ENCODE measurements around the gene PC. TPM values are rescaled to one million over a fixed set of nuclear protein-coding genes. Genes with fewer than 3 reads are reported as not detected.

PC gene
- polyA plus RNA-seq, 2 of the 4 experiments (the other 2 are of a cell fraction), result 14.2 to 45.9 TPM

GRCh38 chr11:66973956-66974580 lies 15.9 kb upstream of the PC start:
- POLR2A ChIA-PET, result no interaction called here
- no peak for ATAC-seq
- H3K27ac ChIP-seq, result peak overlapping the region; percentile 95 to 99

GRCh38 chr11:66971488-66971887 lies 13.3 kb upstream of the PC start:
- TF ChIP-seq HOXB13 (CRISPR knock-in tag; IDR thresholded peaks at IDR 0.05; ENCODE audit: low read depth) (peak; percentile 12; the same call in 1 of the 2 replicates), HMGXB4 (CRISPR knock-in tag; IDR thresholded peaks at IDR 0.05; ENCODE audit: borderline replicate concordance) (no peak)
- ChIA-PET POLR2A (interaction anchor here (0.5 to 2.2 kb wide), 5 partner anchors 62 to 128 kb away, joined by 3 to 7 read pairs (median 4); partner anchors contain the start of gene RCE1), CTCF (interaction anchor here (1.1 to 2.4 kb wide), 7 partner anchors 26 to 93 kb away, joined by 3 to 12 read pairs (median 5); partner anchors contain the start of gene SYT12)
- Histone ChIP-seq H3K4me1 (peaks cover 93% of the 10 kb centered on the region), H3K27ac (peak overlapping the region; percentile 95 to 99), H3K9me3 (no peaks in the 10 kb centered on the region), H3K4me2 (peak overlapping the region; percentile 69), H3K4me3 (no peak overlapping the region)
- 7% methylated on average over 2 of the region's 2 CpGs for WGBS (ENCODE audit: missing lambda C conversion rate)
- DNase-seq (ENCODE audit: low read depth in 1 of 2, low spot score in 1 of 2) (no peak), FAIRE-seq (no peak), ATAC-seq (no peak)

More at GRCh38 chr11:66973956-66974580, 15.9 kb upstream of the PC start:
- H3K4me1 ChIP-seq, result peaks cover 75% of the 10 kb centered on the region
- CTCF ChIA-PET, result interaction anchor here (1.7 to 2.8 kb wide), 5 partner anchors 77 to 136 kb away, joined by 4 to 27 read pairs (median 14); partner anchors contain the start of gene RCE1
- FAIRE-seq (no peak), DNase-seq (ENCODE audit: low read depth in 1 of 2, low spot score in 1 of 2) (no peak)
- peak in 1 of 2 experiments; percentile 9; a peak in 1 of 5 replicates for TF ChIP-seq EP300 (IDR thresholded peaks at IDR 0.05)
- TF ChIP-seq POLR2A (IDR thresholded peaks at IDR 0.05; ENCODE audit: low read length), result no peak
- no peak for TF ChIP-seq HOXA7 (CRISPR knock-in tag; IDR thresholded peaks at IDR 0.05)
- peak in 1 of 2 experiments; percentile 79; a peak in 2 of 4 replicates for TF ChIP-seq CEBPB (IDR thresholded peaks at IDR 0.05)
- TF ChIP-seq MAX (IDR thresholded peaks at IDR 0.05), result peak; percentile 47; the same call in 1 of the 2 replicates
- H3K4me3 ChIP-seq, result no peak overlapping the region
- WGBS (ENCODE audit: missing lambda C conversion rate), result 47% methylated on average over 8 of the region's 8 CpGs
- H3K4me2 ChIP-seq, result peak overlapping the region; percentile 78
- H3K9me3 ChIP-seq, result peaks cover 10% of the 10 kb centered on the region

- DNase-seq (ENCODE audit: low read depth in 1 of 2, low spot score in 1 of 2), result peak; percentile 90 to 99
- Histone ChIP-seq H3K4me3 (no peak overlapping the region), H3K27ac (peak overlapping the region; percentile 95 to 99), H3K4me1 (peaks cover 93% of the 10 kb centered on the region), H3K9me3 (no peaks in the 10 kb centered on the region), H3K4me2 (peak overlapping the region; percentile 69)
- WGBS (ENCODE audit: missing lambda C conversion rate), result 1% methylated on average over 5 of the region's 5 CpGs
- peak; percentile 98 for FAIRE-seq
- ChIA-PET POLR2A (interaction anchor here (0.5 to 2.2 kb wide), 7 partner anchors 12 to 128 kb away, joined by 3 to 7 read pairs (median 4); partner anchors contain the start of genes PC and RCE1), CTCF (interaction anchor here (1.0 to 2.4 kb wide), 10 partner anchors 9 to 104 kb away, joined by 3 to 12 read pairs (median 4); partner anchors contain the start of gene SYT12)
- peak; percentile 87 to 91 for ATAC-seq
- TF ChIP-seq RFX5 (IDR thresholded peaks at IDR 0.05) (no peak), CHD2 (IDR thresholded peaks at IDR 0.05; ENCODE audit: low read length, partially characterized antibody) (no peak), CTCF (IDR thresholded peaks at IDR 0.05) (no peak), FOXS1 (CRISPR knock-in tag; IDR thresholded peaks at IDR 0.05) (no peak), NFE2L2 (conservative IDR thresholded peaks at IDR 0.05; ENCODE audit: low read length) (no peak), ZSCAN20 (CRISPR knock-in tag; IDR thresholded peaks at IDR 0.05) (no peak), CBX2 (IDR thresholded peaks at IDR 0.05; ENCODE audit: borderline replicate concordance, low read depth) (no peak), RCOR1 (IDR thresholded peaks at IDR 0.05; ENCODE audit: low read depth, low read length) (no peak), JUNB (IDR thresholded peaks at IDR 0.05) (peak; percentile 99), USF2 (IDR thresholded peaks at IDR 0.05) (no peak), REST (IDR thresholded peaks at IDR 0.05) (no peak), HES2 (IDR thresholded peaks at IDR 0.05) (peak; percentile 79), CHD4 (IDR thresholded peaks at IDR 0.05; ENCODE audit: borderline replicate concordance) (no peak), HOXB5 (CRISPR knock-in tag; IDR thresholded peaks at IDR 0.05) (peak; percentile 14; the same call in 1 of the 2 replicates), KDM1A (IDR thresholded peaks at IDR 0.05; ENCODE audit: low read depth) (no peak), ZFP36 (IDR thresholded peaks at IDR 0.05; ENCODE audit: borderline replicate concordance, partially characterized antibody) (no peak)
Measured at GRCh38 chr11:66970807-66971442, 12.7 kb upstream of the PC start.
